ENCODE measurements around the gene CYP21A2.
"Not testable (repeated sequence)": the region's sequence is repeated elsewhere in the genome, so short reads cannot be mapped to it uniquely, and the experiment has no call there.

The CYP21A2 gene

GRCh38 chr6:32055756-32056155 is 17.5 kb downstream of the CYP21A2 start:
- FAIRE-seq, result not testable (repeated sequence)

GRCh38 chr6:32056254-32056653 is 18.0 kb downstream of the CYP21A2 start:
- FAIRE-seq, result no peak

GRCh38 chr6:32057966-32058365 is 19.8 kb downstream of the CYP21A2 start:
- no peak for FAIRE-seq

- no peak for FAIRE-seq
These were observed 20.3 kb downstream of the CYP21A2 start for GRCh38 chr6:32058511-32058963.

- no peak for FAIRE-seq
These were observed 22.9 kb downstream of the CYP21A2 start for GRCh38 chr6:32060966-32061655.

GRCh38 chr6:32064706-32065105 is 26.5 kb downstream of the CYP21A2 start:
- no peak for FAIRE-seq

- not testable (repeated sequence) for FAIRE-seq
These were observed 29.3 kb downstream of the CYP21A2 start for GRCh38 chr6:32067521-32067920.

GRCh38 chr6:32068315-32068714 is 30.1 kb downstream of the CYP21A2 start:
- FAIRE-seq, result not testable (repeated sequence)

GRCh38 chr6:32068867-32069266 is 30.7 kb downstream of the CYP21A2 start:
- FAIRE-seq, result no peak

GRCh38 chr6:32069460-32069859 is 31.2 kb downstream of the CYP21A2 start:
- FAIRE-seq, result no peak

GRCh38 chr6:32069878-32070515 is 31.8 kb downstream of the CYP21A2 start:
- FAIRE-seq, result no peak

- FAIRE-seq, result no peak
These were observed 32.8 kb downstream of the CYP21A2 start for GRCh38 chr6:32070814-32071543.

GRCh38 chr6:32073101-32073500 is 34.9 kb downstream of the CYP21A2 start:
- no peak for FAIRE-seq

GRCh38 chr6:32073613-32074012 is 35.4 kb downstream of the CYP21A2 start:
- FAIRE-seq, result no peak

- FAIRE-seq, result no peak
These were observed 36.8 kb downstream of the CYP21A2 start for GRCh38 chr6:32074996-32075532.

GRCh38 chr6:32075781-32076180 is 37.6 kb downstream of the CYP21A2 start:
- FAIRE-seq, result no peak

GRCh38 chr6:32076321-32076809 is 38.1 kb downstream of the CYP21A2 start:
- no peak for FAIRE-seq

- no peak for FAIRE-seq
These were observed 41.5 kb downstream of the CYP21A2 start for GRCh38 chr6:32079566-32080290.

GRCh38 chr6:32081168-32081990 is 43.2 kb downstream of the CYP21A2 start:
- FAIRE-seq, result no peak

- FAIRE-seq, result no peak
These were observed 44.3 kb downstream of the CYP21A2 start for GRCh38 chr6:32082478-32082877.

- no peak for FAIRE-seq
These were observed 44.7 kb downstream of the CYP21A2 start for GRCh38 chr6:32082935-32083334.

All from endometrium (tissue), 2 donors.